ENCODE measurements around the gene BEGAIN. TPM values are rescaled to one million over a fixed set of nuclear protein-coding genes. Genes with fewer than 3 reads are reported as not detected.

Gene BEGAIN
- total RNA-seq, 1 experiment from 2014 or later, result not detected

DNA sequence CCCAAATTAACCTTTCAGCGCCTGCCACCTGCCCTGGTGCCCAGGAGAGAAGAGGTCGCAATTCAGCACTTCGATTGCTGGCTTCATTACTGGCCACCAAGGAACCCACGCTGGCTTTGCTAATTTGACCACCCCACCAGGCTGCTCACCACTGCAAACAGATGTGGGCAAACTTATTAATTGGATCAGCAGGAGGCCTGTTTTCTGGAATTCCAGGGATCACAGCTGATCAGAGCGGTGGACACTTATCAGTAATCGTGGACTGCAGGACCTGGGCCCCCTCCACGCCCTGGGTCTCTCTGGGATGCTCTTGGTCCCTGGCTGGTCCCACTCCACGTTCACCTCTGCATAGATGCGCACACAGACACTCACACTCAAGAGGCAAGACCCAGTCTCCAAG, 27.8 kb downstream of the BEGAIN start:
- no peak overlapping the region for H2AFZ ChIP-seq
- H3F3A ChIP-seq (ENCODE audit: insufficient read depth, low read depth), result no peaks in the 10 kb centered on the region
- intact Hi-C loops (cut with micrococcal nuclease; ENCODE audit: unreplicated experiment), result no loop called here
- H4K20me1 ChIP-seq (ENCODE audit: insufficient read depth), result no peaks in the 10 kb centered on the region
- no peaks in the 10 kb centered on the region for H3K9me2 ChIP-seq (ENCODE audit: insufficient read depth)
- no peaks in the 10 kb centered on the region for H3K9me3 ChIP-seq (ENCODE audit: insufficient read depth, low read depth)
- DNase-seq, result no peak
- no peak overlapping the region for H3K4me2 ChIP-seq
- no peaks in the 10 kb centered on the region for H3K36me3 ChIP-seq (ENCODE audit: low read depth)
- POLR2A ChIA-PET (ENCODE audit: unreplicated experiment), result no interaction called here
- H3K79me2 ChIP-seq (ENCODE audit: low read depth), result no peaks in the 10 kb centered on the region
- CTCF ChIA-PET, result no interaction called here
- TF ChIP-seq, protein P1, sequence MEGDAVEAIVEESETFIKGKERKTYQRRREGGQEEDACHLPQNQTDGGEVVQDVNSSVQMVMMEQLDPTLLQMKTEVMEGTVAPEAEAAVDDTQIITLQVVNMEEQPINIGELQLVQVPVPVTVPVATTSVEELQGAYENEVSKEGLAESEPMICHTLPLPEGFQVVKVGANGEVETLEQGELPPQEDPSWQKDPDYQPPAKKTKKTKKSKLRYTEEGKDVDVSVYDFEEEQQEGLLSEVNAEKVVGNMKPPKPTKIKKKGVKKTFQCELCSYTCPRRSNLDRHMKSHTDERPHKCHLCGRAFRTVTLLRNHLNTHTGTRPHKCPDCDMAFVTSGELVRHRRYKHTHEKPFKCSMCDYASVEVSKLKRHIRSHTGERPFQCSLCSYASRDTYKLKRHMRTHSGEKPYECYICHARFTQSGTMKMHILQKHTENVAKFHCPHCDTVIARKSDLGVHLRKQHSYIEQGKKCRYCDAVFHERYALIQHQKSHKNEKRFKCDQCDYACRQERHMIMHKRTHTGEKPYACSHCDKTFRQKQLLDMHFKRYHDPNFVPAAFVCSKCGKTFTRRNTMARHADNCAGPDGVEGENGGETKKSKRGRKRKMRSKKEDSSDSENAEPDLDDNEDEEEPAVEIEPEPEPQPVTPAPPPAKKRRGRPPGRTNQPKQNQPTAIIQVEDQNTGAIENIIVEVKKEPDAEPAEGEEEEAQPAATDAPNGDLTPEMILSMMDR (conservative IDR thresholded peaks at IDR 0.05), result no peak
- no peak for TF ChIP-seq EZH2 (IDR thresholded peaks at IDR 0.05; ENCODE audit: low read depth)
- no peak overlapping the region for H3K27ac ChIP-seq
- no TSS peak for BruUV-seq (replicated peaks)
- peaks cover 29% of the 10 kb centered on the region for H3K27me3 ChIP-seq (ENCODE audit: insufficient read depth, low read depth)
- H3K4me1 ChIP-seq (replicated peaks; ENCODE audit: insufficient read depth), result no peaks in the 10 kb centered on the region
- no peak overlapping the region for H3K4me3 ChIP-seq

DNA sequence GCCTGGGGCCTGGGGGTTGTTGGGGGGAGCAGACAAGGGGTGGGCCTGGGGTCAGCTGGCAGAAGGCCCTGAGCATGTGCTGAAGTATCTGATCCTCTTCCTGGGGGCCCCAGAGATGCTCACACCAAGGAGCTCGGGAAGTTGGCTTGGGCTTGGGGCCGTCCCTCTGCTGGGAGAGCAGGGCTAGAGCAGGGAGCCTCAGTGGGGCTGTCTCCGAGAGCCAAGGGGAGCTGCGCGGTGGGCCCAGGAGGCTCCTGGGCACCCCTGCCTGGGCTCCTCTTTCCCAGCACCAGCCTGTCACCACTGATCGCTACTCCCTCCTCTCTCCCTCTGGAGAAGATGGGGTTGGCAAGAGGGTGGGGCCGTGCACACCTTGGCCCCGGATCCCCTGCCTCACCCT, 28.3 kb downstream of the BEGAIN start:
- Histone ChIP-seq H3K36me3 (ENCODE audit: low read depth) (no peaks in the 10 kb centered on the region), H3K4me1 (replicated peaks; ENCODE audit: insufficient read depth) (no peaks in the 10 kb centered on the region), H4K20me1 (ENCODE audit: insufficient read depth) (no peaks in the 10 kb centered on the region), H2AFZ (no peak overlapping the region), H3K79me2 (ENCODE audit: low read depth) (no peaks in the 10 kb centered on the region), H3K4me3 (no peak overlapping the region), H3K9me3 (ENCODE audit: insufficient read depth, low read depth) (no peaks in the 10 kb centered on the region), H3K27me3 (ENCODE audit: insufficient read depth, low read depth) (peaks cover 24% of the 10 kb centered on the region), H3K4me2 (no peak overlapping the region), H3K27ac (no peak overlapping the region), H3F3A (ENCODE audit: insufficient read depth, low read depth) (no peaks in the 10 kb centered on the region), H3K9me2 (ENCODE audit: insufficient read depth) (no peaks in the 10 kb centered on the region)
- POLR2A ChIA-PET (ENCODE audit: unreplicated experiment), result no interaction called here
- no peak for DNase-seq
- no TSS peak for BruUV-seq (replicated peaks)
- TF ChIP-seq, protein P1 (conservative IDR thresholded peaks at IDR 0.05), result no peak
- TF ChIP-seq EZH2 (IDR thresholded peaks at IDR 0.05; ENCODE audit: low read depth), result no peak
- CTCF ChIA-PET, result no interaction called here
- intact Hi-C loops (cut with micrococcal nuclease; ENCODE audit: unreplicated experiment), result no loop called here

DNA sequence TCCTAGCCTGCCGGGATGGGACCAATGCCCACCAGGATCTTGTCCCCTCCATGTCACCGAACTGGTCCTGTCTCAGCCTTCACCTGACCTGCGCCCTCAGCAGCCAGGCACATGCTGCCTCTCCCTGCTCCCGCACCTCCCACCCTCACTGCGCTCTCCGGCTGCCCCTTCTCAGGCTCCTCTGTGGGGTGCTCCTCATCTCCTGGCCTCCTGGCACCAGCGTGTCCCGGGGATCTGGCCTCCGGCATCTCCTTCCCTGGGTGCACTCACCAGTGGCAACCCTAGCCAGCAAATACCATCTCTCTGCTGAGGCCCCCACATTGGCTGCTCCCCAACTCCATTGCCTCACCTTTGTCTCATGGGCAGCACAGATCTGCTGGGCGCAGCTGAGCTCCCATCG, 29.0 kb downstream of the BEGAIN start:
- Histone ChIP-seq H3K27ac (no peak overlapping the region), H3K4me2 (no peak overlapping the region), H3K9me3 (ENCODE audit: insufficient read depth, low read depth) (no peaks in the 10 kb centered on the region), H3K27me3 (ENCODE audit: insufficient read depth, low read depth) (peaks cover 17% of the 10 kb centered on the region), H2AFZ (no peak overlapping the region), H3K4me1 (replicated peaks; ENCODE audit: insufficient read depth) (no peaks in the 10 kb centered on the region), H3K36me3 (ENCODE audit: low read depth) (no peaks in the 10 kb centered on the region), H4K20me1 (ENCODE audit: insufficient read depth) (no peaks in the 10 kb centered on the region), H3F3A (ENCODE audit: insufficient read depth, low read depth) (no peaks in the 10 kb centered on the region), H3K79me2 (ENCODE audit: low read depth) (no peaks in the 10 kb centered on the region), H3K9me2 (ENCODE audit: insufficient read depth) (no peaks in the 10 kb centered on the region), H3K4me3 (no peak overlapping the region)
- DNase-seq, result no peak
- no TSS peak for BruUV-seq (replicated peaks)
- ChIA-PET POLR2A (ENCODE audit: unreplicated experiment) (no interaction called here), CTCF (no interaction called here)
- TF ChIP-seq EZH2 (IDR thresholded peaks at IDR 0.05; ENCODE audit: low read depth), result no peak
- TF ChIP-seq, protein P1 (conservative IDR thresholded peaks at IDR 0.05), result no peak
- intact Hi-C loops (cut with micrococcal nuclease; ENCODE audit: unreplicated experiment), result no loop called here
